ENCODE results near the gene OXNAD1. TPM values are rescaled to one million over a fixed set of nuclear protein-coding genes. Genes with fewer than 3 reads are reported as not detected.

OXNAD1 gene
- total RNA-seq, 1 experiment from 2014 or later = 23.7 TPM

DNA sequence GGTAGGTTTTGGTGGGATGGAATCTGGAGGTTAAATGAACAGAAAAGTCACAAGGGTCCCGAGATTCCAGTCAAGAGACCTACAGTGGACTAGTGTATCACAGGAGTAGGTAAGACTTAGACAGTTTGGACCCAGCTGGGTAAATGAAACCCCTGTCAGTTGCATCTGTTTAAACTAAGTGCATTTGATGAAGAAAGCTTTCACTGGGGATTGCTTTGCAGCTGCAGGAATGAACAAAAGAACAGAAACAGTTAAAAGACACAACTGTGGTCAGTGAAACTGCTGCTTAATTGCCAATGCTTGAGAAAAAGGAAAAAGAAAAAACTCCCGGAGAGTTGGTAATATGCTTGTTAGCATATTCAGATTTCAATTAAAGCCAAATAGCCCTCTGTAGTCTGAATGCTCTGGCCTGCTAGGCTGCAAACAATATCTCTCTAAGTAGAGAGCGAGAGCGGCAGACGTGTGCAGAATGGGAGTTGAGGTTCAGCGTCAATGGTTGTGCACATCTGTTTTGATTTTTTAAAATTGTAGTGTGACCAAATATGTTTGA lies 37.1 kb downstream of the OXNAD1 start:
- Histone ChIP-seq H3K27me3 (ENCODE audit: insufficient read depth, low read length) (no peaks in the 10 kb centered on the region), H3K4me1 (ENCODE audit: insufficient read depth, low read length) (peaks cover 20% of the 10 kb centered on the region; the same call in 1 of the 2 replicates), H3K18ac (ENCODE audit: insufficient read length, low read depth, low read length) (no peak overlapping the region), H3T11ph (ENCODE audit: low read length) (no peak overlapping the region), H3K23ac (ENCODE audit: insufficient read length, low read depth, low read length) (no peak overlapping the region), H2BK15ac (ENCODE audit: low read depth, low read length) (no peak overlapping the region), H4K5ac (ENCODE audit: insufficient read length, low read depth, low read length) (no peak overlapping the region), H3K23me2 (ENCODE audit: insufficient read length, low read depth, low read length, poor library complexity, severe bottlenecking) (no peaks in the 10 kb centered on the region), H3K56ac (ENCODE audit: insufficient read length, low read depth, low read length) (no peak overlapping the region), H2AK5ac (ENCODE audit: insufficient read length, low read length) (no peak overlapping the region), H4K91ac (ENCODE audit: insufficient read length, low read depth, low read length) (no peak overlapping the region), H2BK5ac (ENCODE audit: insufficient read length, low read length) (no peak overlapping the region), H2BK12ac (ENCODE audit: insufficient read length, low read depth, low read length) (no peak overlapping the region), H3K4me2 (ENCODE audit: insufficient read depth, insufficient read length, low read length) (peak overlapping the region; percentile 36), H3K14ac (ENCODE audit: insufficient read depth, low read length) (no peak overlapping the region), H3K27ac (ENCODE audit: insufficient read length, low read depth, low read length) (peak overlapping the region; percentile 90), H2BK120ac (ENCODE audit: low read depth, low read length, poor library complexity, severe bottlenecking) (no peak overlapping the region), H3K9me3 (ENCODE audit: control insufficient read depth, low read depth, low read length) (no peaks in the 10 kb centered on the region), H2AFZ (ENCODE audit: low read length) (no peak overlapping the region), H3K9ac (ENCODE audit: extremely low read depth, insufficient read length, low read length) (no peak overlapping the region), H4K20me1 (ENCODE audit: control insufficient read depth, insufficient read depth, insufficient read length) (no peaks in the 10 kb centered on the region), H4K8ac (replicated peaks; ENCODE audit: insufficient read length, low read depth, low read length) (no peak overlapping the region), H3K4ac (ENCODE audit: low read depth, low read length) (no peak overlapping the region), H3K79me1 (ENCODE audit: insufficient read depth, low read depth, low read length, poor library complexity, severe bottlenecking) (no peaks in the 10 kb centered on the region), H3K79me2 (ENCODE audit: insufficient read depth, low read length) (no peaks in the 10 kb centered on the region), H2BK20ac (ENCODE audit: low read depth, low read length, poor library complexity, severe bottlenecking) (no peak overlapping the region)
- TF ChIP-seq, protein P1, sequence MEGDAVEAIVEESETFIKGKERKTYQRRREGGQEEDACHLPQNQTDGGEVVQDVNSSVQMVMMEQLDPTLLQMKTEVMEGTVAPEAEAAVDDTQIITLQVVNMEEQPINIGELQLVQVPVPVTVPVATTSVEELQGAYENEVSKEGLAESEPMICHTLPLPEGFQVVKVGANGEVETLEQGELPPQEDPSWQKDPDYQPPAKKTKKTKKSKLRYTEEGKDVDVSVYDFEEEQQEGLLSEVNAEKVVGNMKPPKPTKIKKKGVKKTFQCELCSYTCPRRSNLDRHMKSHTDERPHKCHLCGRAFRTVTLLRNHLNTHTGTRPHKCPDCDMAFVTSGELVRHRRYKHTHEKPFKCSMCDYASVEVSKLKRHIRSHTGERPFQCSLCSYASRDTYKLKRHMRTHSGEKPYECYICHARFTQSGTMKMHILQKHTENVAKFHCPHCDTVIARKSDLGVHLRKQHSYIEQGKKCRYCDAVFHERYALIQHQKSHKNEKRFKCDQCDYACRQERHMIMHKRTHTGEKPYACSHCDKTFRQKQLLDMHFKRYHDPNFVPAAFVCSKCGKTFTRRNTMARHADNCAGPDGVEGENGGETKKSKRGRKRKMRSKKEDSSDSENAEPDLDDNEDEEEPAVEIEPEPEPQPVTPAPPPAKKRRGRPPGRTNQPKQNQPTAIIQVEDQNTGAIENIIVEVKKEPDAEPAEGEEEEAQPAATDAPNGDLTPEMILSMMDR (conservative IDR thresholded peaks at IDR 0.05) = no peak
- peak overlapping the region; percentile 20 to 99 (median 94); a peak in 5 of 7 replicates for H3K27ac Mint-ChIP-seq
- peaks cover 20 to 30% (median 28%) of the 10 kb centered on the region in 3 experiments; a peak in 6 of 7 replicates for H3K36me3 Mint-ChIP-seq (ENCODE audit: insufficient read depth in 1 of 3, low read depth in 3 of 3)
- no peaks in the 10 kb centered on the region for H3K27me3 Mint-ChIP-seq (ENCODE audit: low read depth)
- WGBS (ENCODE audit: extremely low coverage, insufficient read length, low lambda C conversion rate) = no CpG with 5 or more reads among the region's 6 CpGs
- no peak for DNase-seq
- H3K4me3 Mint-ChIP-seq = peak overlapping the region in 1 of 2 experiments; percentile 68; a peak in 3 of 5 replicates
- H3K4me1 Mint-ChIP-seq = peaks cover 36 to 38% of the 10 kb centered on the region in 2 experiments
- peaks cover 0 to under 1% of the 10 kb centered on the region in 2 experiments; a peak in 4 of 5 replicates for H3K9me3 Mint-ChIP-seq
